Suprapubic skin (tissue), 4 donors: ENCODE data around the gene STAG1. TPM values are rescaled to one million over a fixed set of nuclear protein-coding genes. Genes with fewer than 3 reads are reported as not detected.
"Not testable (repeated sequence)": the region's sequence is repeated elsewhere in the genome, so short reads cannot be mapped to it uniquely, and the experiment has no call there.

Experiments used
- DNase-seq, 2 donors: peaks; one replicate each; pipeline ENCODE4 v3.0.0-alpha.2; 2019; ENCODE audit warnings: low spot score in 2 of 2
- H3K27ac ChIP-seq: fragments of 200-600 bp; sonication (generic); one replicate; pipeline ENCODE4 v1.5.1; 2019
- H3K27me3 ChIP-seq: fragments of 200-600 bp; sonication (generic); one replicate; pipeline ENCODE4 v1.5.1; 2019
- H3K36me3 ChIP-seq: fragments of 200-600 bp; sonication (generic); one replicate; pipeline ENCODE4 v1.5.1; 2019
- H3K4me1 ChIP-seq: fragments of 200-600 bp; sonication (generic); one replicate; pipeline ENCODE4 v1.5.1; 2019
- H3K4me3 ChIP-seq: fragments of 200-600 bp; sonication (generic); one replicate; pipeline ENCODE4 v1.5.1; 2019; ENCODE audit warnings: mild to moderate bottlenecking
- H3K9me3 ChIP-seq: fragments of 200-600 bp; sonication (generic); one replicate; pipeline ENCODE4 v1.5.1; 2019
- EP300 ChIP-seq: sonication (generic); formaldehyde crosslinking; IDR thresholded peaks from one replicate; pipeline ENCODE4 v1.6.1; 2017; ENCODE audit warnings: antibody characterized with exemption
- POLR2A ChIP-seq, 2 donors: fragments of 450-650 bp; IDR thresholded peaks; one replicate each; pipeline ENCODE4 v1.6.1; 2017; ENCODE audit warnings: antibody characterized with exemption in 2 of 2, mild to moderate bottlenecking in 2 of 2, moderate library complexity in 2 of 2
- POLR2AphosphoS5 ChIP-seq, 3 donors: sonication (generic); formaldehyde crosslinking; IDR thresholded peaks; one replicate each; pipeline ENCODE4 v1.6.1; 2017; ENCODE audit warnings: antibody characterized with exemption in 3 of 3
- WGBS: methylation state at CpG from one replicate; pipeline ENCODE4 v1.1.5; 2018; 5-methylcytosine and 5-hydroxymethylcytosine counted together
- total RNA-seq, 4 donors: library from RNA; depleted of rRNA; stranded (reverse); fragments of >200 nt; gene quantifications; one replicate each; pipeline ENCODE4 v1.1.0, GENCODE V29; 2016
- TF ChIP-seq, protein P1 (sequence below), 2 donors: fragments of 200-600 bp in 1 of 2; fragments of 450-650 bp in 1 of 2; sonication (generic) in 1 of 2; IDR thresholded peaks; one replicate each; pipeline ENCODE4 v1.5.1; 2016 to 2019; ENCODE audit warnings: antibody characterized with exemption in 2 of 2, mild to moderate bottlenecking in 1 of 2, moderate library complexity in 1 of 2

The STAG1 gene
- total RNA-seq, 4 donors from 2014 or later: 33.8 to 76.4 (median 38.0) TPM

DNA sequence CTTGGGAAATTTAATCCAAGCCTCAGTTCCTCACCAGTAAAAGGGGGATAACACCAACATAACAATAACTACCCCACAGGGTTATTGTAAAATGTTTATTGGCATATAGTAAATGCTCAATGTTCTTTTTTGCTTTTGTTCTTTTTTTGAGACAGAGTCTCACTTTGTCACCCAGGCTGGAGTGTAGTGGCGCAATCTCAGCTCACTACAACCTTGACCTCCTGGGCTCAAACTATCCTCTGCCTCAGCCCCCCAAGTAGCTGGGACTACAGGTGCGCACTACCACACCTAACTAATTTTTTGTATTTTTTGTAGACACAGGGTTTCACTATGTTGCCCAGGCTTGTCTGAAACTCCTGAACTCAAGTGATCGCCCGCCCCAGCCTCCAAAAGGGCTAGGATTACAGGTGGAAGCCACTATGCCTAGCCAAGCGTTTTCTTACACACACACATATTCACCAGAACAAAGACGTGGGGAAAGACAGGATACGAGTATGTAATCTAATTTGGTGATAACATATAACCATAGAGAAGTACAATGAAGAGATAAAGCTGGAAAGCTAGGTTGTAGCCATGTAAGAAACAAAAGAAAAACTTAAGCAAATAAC, 11.7 kb downstream of the STAG1 start:
- peaks cover 6% of the 10 kb centered on the region for H3K36me3 ChIP-seq
- H3K27me3 ChIP-seq: no peaks in the 10 kb centered on the region
- H3K4me3 ChIP-seq: no peak overlapping the region
- DNase-seq: no peak
- no peak overlapping the region for H3K27ac ChIP-seq
- 87% methylated on average over 7 of the region's 7 CpGs for WGBS
- peaks cover 6% of the 10 kb centered on the region for H3K4me1 ChIP-seq
- H3K9me3 ChIP-seq: no peaks in the 10 kb centered on the region
- TF ChIP-seq EP300 (no peak), POLR2A (IDR thresholded peaks at IDR 0.05) (no peak), POLR2AphosphoS5 (IDR thresholded peaks at IDR 0.05) (no peak)
- TF ChIP-seq, protein P1, sequence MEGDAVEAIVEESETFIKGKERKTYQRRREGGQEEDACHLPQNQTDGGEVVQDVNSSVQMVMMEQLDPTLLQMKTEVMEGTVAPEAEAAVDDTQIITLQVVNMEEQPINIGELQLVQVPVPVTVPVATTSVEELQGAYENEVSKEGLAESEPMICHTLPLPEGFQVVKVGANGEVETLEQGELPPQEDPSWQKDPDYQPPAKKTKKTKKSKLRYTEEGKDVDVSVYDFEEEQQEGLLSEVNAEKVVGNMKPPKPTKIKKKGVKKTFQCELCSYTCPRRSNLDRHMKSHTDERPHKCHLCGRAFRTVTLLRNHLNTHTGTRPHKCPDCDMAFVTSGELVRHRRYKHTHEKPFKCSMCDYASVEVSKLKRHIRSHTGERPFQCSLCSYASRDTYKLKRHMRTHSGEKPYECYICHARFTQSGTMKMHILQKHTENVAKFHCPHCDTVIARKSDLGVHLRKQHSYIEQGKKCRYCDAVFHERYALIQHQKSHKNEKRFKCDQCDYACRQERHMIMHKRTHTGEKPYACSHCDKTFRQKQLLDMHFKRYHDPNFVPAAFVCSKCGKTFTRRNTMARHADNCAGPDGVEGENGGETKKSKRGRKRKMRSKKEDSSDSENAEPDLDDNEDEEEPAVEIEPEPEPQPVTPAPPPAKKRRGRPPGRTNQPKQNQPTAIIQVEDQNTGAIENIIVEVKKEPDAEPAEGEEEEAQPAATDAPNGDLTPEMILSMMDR (IDR thresholded peaks at IDR 0.05): no peak

DNA sequence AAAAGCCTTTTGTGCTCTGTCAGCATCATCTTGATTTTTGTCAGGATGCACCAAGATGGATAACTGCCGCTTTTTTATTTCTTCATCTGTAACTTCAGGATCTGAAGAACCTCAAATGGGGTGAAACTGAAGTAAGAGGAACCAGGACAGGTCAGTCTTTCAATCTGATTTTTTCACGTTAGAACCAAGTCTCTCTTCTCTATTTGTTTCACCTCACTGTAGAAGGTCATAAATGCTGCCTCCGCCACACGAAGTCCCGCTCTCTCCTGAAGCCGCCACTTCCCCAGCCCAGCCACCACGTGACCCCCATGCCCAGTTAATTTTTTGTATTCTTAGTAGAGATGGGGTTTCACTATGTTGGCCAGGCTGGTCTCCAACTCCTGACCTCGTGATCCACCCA, 15.2 kb downstream of the STAG1 start:
- H3K4me1 ChIP-seq: peaks cover 20% of the 10 kb centered on the region
- not testable (repeated sequence) for H3K9me3 ChIP-seq, H3K27me3 ChIP-seq, H3K4me3 ChIP-seq, H3K36me3 ChIP-seq, H3K27ac ChIP-seq, DNase-seq
- 87% methylated on average over 8 of the region's 8 CpGs for WGBS

DNA sequence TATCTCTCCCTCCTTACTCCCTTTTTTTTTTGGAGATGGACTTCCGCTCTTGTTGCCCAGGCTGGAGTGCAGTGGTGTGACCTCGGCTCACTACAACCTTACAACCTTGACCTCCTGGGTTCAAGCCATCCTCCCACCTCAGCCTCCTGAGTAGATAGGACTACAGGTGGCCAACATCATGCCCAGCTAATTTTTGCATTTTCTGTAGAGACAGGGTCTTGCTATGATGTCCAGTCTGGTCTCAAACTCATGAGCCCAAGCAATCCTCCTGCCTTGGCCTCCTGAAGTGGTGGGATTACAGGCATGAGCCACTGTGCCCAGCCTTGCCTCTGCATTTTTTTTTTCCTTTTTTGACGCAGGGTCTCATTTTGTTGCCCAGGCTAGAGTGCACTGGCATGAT, 17.1 kb downstream of the STAG1 start:
- Histone ChIP-seq H3K27ac (no peak overlapping the region), H3K27me3 (no peaks in the 10 kb centered on the region), H3K36me3 (peaks cover 6% of the 10 kb centered on the region), H3K4me1 (peaks cover 31% of the 10 kb centered on the region), H3K9me3 (no peaks in the 10 kb centered on the region), H3K4me3 (no peak overlapping the region)
- no peak for DNase-seq
- TF ChIP-seq POLR2AphosphoS5 (IDR thresholded peaks at IDR 0.05) (no peak), POLR2A (IDR thresholded peaks at IDR 0.05) (no peak)
- TF ChIP-seq, protein P1 (IDR thresholded peaks at IDR 0.05): no peak
- 97% methylated on average over 3 of the region's 3 CpGs for WGBS

DNA sequence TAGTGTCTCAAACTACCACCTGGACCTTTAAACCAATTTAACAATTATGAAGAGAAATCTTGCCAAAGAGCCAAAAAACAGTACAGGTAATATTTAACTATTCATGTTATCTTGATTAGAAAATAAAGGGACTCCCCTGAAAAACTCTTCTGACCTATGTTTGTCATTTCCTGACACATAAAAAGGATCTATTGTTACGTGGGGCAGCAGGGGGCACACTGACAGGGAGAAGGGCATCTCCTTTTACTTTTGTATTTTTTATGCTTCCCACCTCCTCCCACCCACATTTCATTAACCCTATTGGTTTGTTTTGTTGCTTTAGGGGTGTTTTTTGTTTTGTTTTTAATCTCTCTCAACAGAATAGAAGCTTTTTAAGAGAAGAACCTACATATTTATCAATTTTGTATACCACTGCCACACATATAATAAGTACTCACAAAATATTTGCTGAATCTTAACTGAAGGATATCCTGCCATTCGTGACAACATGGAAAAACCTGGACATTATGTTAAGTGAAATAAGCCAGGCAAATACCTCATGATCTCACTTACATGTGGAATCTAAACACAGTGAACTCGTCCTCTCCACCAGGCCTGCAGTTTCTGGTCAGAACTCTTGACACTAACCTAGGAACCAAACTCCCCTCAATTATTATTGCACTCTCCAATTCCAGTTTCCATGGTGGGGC, 17.7 kb downstream of the STAG1 start:
- no peak for TF ChIP-seq POLR2A (IDR thresholded peaks at IDR 0.05)
- no peak for TF ChIP-seq EP300
- TF ChIP-seq, protein P1 (IDR thresholded peaks at IDR 0.05): no peak
- no peak for TF ChIP-seq POLR2AphosphoS5 (IDR thresholded peaks at IDR 0.05)
- Histone ChIP-seq H3K4me3 (no peak overlapping the region), H3K4me1 (peaks cover 31% of the 10 kb centered on the region), H3K27ac (no peak overlapping the region), H3K36me3 (peaks cover 6% of the 10 kb centered on the region), H3K9me3 (no peaks in the 10 kb centered on the region), H3K27me3 (no peaks in the 10 kb centered on the region)
- no peak for DNase-seq
- WGBS: 84% methylated on average over 3 of the region's 3 CpGs

GRCh38 chr3:136733317-136733833, 18.8 kb downstream of the STAG1 start:
- Histone ChIP-seq H3K9me3 (no peaks in the 10 kb centered on the region), H3K36me3 (peaks cover 6% of the 10 kb centered on the region), H3K4me1 (peaks cover 40% of the 10 kb centered on the region), H3K27ac (no peak overlapping the region), H3K27me3 (no peaks in the 10 kb centered on the region), H3K4me3 (no peak overlapping the region)
- 85% methylated on average over 5 of the region's 5 CpGs for WGBS
- TF ChIP-seq POLR2AphosphoS5 (IDR thresholded peaks at IDR 0.05): no peak
- no peak for TF ChIP-seq POLR2A (IDR thresholded peaks at IDR 0.05)
- no peak for TF ChIP-seq EP300
- TF ChIP-seq, protein P1 (IDR thresholded peaks at IDR 0.05): no peak
- no peak for DNase-seq
